ENCODE data around the gene FAF1.

DNA sequence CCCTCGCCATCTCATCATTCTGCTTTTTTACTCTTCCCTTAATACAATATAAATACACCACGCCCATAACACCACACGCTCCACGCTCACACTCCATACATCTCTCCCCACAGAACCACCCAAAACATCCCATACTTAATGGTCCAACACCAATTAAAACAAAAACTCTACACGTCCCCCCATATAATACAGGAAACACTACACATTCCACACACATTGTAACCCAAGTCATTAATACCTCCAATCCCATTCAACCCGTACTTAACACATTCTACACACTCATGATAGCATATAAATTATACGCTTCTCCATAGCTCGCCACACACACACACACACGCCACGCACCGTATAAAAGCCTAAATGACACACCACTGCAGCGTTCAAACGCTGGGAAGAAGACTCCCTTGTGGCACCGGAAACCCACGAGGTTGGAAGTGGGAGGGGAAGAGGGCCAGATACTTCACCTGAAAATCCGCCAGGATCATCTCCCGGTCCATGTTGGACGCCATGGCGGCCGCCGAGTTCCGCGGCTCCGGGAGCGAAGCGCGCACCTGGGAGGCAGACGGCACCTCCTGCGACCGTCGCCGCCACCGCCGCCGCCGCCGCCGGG is 659 bp downstream of the FAF1 start:
- TF ChIP-seq, protein P1, sequence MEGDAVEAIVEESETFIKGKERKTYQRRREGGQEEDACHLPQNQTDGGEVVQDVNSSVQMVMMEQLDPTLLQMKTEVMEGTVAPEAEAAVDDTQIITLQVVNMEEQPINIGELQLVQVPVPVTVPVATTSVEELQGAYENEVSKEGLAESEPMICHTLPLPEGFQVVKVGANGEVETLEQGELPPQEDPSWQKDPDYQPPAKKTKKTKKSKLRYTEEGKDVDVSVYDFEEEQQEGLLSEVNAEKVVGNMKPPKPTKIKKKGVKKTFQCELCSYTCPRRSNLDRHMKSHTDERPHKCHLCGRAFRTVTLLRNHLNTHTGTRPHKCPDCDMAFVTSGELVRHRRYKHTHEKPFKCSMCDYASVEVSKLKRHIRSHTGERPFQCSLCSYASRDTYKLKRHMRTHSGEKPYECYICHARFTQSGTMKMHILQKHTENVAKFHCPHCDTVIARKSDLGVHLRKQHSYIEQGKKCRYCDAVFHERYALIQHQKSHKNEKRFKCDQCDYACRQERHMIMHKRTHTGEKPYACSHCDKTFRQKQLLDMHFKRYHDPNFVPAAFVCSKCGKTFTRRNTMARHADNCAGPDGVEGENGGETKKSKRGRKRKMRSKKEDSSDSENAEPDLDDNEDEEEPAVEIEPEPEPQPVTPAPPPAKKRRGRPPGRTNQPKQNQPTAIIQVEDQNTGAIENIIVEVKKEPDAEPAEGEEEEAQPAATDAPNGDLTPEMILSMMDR (IDR thresholded peaks at IDR 0.05 in 4 of 5, conservative IDR thresholded peaks at IDR 0.05 in 1 of 5): no peak
- TF ChIP-seq POLR2A (IDR thresholded peaks at IDR 0.05): no peak
